NCI-H446 treated with DMSO at 0.1 percent for 48 hours (cell line): ENCODE results near the gene NDE1.
"Not testable (repeated sequence)": the region's sequence is repeated elsewhere in the genome, so short reads cannot be mapped to it uniquely, and the experiment has no call there.

Source experiments
- DNase-seq: peaks from one replicate; lab custom pipeline; 2025; lab: John Stamatoyannopoulos, UW

Gene NDE1

GRCh38 chr16:15650019-15650697 lies at the start of gene NDE1:
Gene NDE1 (plus strand): TSS chr16:15650245. CDS start chr16:15664779, 14,534 bp downstream.
- peak; percentile 58 for DNase-seq

GRCh38 chr16:15601212-15601879 lies 48.7 kb upstream of the NDE1 start:
- no peak for DNase-seq

GRCh38 chr16:15602285-15603044 lies 47.6 kb upstream of the NDE1 start:
- no peak for DNase-seq

GRCh38 chr16:15604460-15605440 lies 45.3 kb upstream of the NDE1 start:
- DNase-seq: no peak

- DNase-seq: no peak
Observed at GRCh38 chr16:15605839-15606517, 44.1 kb upstream of the NDE1 start.

GRCh38 chr16:15606518-15607220 lies 43.4 kb upstream of the NDE1 start:
- DNase-seq: no peak

- not testable (repeated sequence) for DNase-seq
Observed at GRCh38 chr16:15607221-15607699, 42.8 kb upstream of the NDE1 start.

- DNase-seq: no peak
Observed at GRCh38 chr16:15607700-15608396, 42.2 kb upstream of the NDE1 start.

GRCh38 chr16:15608398-15609285 lies 41.4 kb upstream of the NDE1 start:
- DNase-seq: no peak

GRCh38 chr16:15609286-15609649 lies 40.8 kb upstream of the NDE1 start:
- no peak for DNase-seq

- no peak for DNase-seq
Observed at GRCh38 chr16:15610369-15610871, 39.6 kb upstream of the NDE1 start.

- no peak for DNase-seq
Observed at GRCh38 chr16:15611610-15612009, 38.4 kb upstream of the NDE1 start.

GRCh38 chr16:15613676-15614075 lies 36.4 kb upstream of the NDE1 start:
- DNase-seq: no peak

- DNase-seq: no peak
Observed at GRCh38 chr16:15616012-15616411, 34.0 kb upstream of the NDE1 start.

- DNase-seq: no peak
Observed at GRCh38 chr16:15616475-15617165, 33.4 kb upstream of the NDE1 start.

- no peak for DNase-seq
Observed at GRCh38 chr16:15617901-15618300, 32.1 kb upstream of the NDE1 start.

GRCh38 chr16:15618392-15618791 lies 31.7 kb upstream of the NDE1 start:
- no peak for DNase-seq

GRCh38 chr16:15620611-15621195 lies 29.3 kb upstream of the NDE1 start:
- no peak for DNase-seq
